ENCODE data around the gene ASTN2.

DNA sequence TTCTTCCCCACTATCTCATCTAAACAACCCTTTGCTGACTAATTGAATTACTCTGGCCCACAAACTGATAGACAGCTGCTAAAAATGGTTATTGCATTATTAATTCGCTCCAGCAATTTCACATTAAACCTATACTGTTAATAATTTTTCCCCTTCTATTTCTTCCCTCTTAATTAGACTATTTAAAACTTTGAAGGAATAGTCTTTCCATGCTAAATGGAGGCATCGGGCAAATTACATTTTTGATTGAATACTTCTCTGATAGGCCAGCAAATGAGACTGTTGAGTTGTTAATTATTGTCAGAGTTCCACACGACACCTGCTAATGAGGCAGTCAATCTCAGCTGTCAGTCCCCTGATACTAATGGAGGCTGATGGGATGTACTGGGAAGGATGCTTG, 485.2 kb downstream of the ASTN2 start:
- TF ChIP-seq, protein P1, sequence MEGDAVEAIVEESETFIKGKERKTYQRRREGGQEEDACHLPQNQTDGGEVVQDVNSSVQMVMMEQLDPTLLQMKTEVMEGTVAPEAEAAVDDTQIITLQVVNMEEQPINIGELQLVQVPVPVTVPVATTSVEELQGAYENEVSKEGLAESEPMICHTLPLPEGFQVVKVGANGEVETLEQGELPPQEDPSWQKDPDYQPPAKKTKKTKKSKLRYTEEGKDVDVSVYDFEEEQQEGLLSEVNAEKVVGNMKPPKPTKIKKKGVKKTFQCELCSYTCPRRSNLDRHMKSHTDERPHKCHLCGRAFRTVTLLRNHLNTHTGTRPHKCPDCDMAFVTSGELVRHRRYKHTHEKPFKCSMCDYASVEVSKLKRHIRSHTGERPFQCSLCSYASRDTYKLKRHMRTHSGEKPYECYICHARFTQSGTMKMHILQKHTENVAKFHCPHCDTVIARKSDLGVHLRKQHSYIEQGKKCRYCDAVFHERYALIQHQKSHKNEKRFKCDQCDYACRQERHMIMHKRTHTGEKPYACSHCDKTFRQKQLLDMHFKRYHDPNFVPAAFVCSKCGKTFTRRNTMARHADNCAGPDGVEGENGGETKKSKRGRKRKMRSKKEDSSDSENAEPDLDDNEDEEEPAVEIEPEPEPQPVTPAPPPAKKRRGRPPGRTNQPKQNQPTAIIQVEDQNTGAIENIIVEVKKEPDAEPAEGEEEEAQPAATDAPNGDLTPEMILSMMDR (conservative IDR thresholded peaks at IDR 0.05), result no peak
- no peak for TF ChIP-seq ZFX (IDR thresholded peaks at IDR 0.05)
